HG03571 (cell line): ENCODE results near the gene CSF3R.

Experiments
- ATAC-seq: cut with Tn5 transposase; IDR thresholded peaks from one replicate; pipeline ENCODE4 v1.9.1; 2021; ENCODE audit not compliant: unreplicated experiment

Gene CSF3R

DNA sequence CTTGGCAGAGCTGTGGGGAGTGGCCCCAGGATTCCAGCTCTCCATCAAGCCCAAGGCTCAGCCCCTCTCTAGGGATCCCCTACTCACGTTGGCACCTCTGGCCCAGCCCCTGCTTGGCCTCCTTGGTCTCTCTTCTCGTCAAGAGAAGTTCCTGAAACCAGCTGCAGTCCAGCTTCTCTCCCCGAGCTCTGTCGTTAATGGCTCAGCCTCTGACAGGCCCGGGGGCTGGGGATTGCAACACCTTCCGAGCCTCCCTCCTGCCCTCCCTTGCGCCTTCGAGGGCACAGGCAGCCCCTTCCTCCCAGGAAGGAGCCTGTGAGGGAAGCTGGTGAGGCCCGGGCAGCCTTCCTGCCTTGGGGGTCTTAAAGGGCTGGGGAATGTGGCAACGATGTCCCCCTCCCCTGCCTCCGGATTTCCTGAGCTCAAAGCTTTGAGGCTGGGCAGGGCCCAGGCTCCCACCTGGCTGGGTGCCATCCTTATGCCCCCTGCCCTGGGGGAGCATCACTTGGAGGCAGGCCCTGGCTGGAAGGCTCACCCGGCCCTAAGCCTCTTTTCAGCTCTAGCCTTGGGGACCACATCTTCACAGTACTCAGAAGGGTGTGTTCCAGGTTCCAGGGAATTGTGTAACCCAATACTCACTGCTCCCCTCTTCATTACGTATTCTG is at the start of gene CSF3R:
TSS of gene CSF3R (minus strand) at position 190 of the 665 bp plus-strand sequence. CDS start 3,417 bp downstream, outside the sequence.
- ATAC-seq, result no peak

DNA sequence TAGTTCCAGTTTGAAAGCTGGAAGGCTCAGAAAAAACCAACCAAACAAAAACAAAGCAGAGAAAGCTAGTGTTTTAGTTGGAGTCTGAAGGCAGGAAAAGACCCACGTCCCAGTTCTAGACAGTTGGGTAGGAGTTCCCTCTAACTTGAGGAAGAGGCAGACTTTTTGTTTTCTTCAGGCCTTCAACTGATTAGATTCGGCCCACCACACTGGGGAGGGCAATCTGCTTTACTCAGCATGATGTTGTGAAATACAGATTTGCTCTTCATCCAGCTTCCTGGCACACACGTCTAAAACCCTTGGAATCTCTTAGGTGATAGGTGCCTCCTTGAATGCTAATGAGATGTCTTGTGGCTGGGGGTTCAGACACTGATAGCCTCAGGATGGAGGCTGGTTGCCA is 49.1 kb upstream of the CSF3R start:
- ATAC-seq, result no peak

DNA sequence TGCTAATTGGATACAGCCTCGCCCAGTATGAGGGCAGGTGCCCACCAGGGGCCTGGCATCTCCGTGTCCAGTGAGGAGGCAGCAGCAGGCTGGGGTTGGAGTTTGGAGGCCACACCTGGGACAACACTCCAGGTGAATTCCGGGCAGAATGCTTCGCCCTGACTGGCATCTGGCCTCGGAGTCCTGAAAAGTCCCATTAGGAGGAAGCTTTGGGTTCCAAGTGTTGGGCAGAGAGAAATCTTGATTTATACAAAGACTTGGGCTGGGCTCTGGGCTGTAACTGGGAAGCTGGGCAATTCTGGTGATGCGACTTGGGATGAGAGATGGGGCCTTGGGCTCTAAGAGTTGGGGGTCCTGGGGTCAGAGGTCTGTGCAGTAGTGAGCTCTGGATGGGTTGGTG is 48.1 kb upstream of the CSF3R start:
- no peak for ATAC-seq

DNA sequence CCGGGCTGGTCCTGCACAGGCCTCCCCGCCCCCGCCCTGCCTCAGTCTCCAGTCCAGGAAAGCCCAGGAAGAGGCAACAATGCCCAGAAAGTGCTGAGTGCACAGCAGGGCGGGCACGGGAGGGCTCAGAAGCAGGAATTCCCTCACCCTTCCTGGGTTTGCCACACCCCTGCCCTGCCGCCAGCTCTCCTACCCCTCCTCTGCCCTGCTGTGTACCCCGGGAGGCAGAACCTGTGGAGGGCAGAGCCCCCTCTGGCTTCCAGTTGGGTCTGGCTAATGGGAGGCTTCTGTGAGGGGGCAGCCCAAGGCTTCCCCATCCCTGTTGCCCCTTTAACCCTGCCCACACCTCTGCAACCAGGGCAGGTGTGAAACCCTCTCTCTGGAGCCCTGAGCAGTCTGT is 47.5 kb upstream of the CSF3R start:
- ATAC-seq, result no peak

DNA sequence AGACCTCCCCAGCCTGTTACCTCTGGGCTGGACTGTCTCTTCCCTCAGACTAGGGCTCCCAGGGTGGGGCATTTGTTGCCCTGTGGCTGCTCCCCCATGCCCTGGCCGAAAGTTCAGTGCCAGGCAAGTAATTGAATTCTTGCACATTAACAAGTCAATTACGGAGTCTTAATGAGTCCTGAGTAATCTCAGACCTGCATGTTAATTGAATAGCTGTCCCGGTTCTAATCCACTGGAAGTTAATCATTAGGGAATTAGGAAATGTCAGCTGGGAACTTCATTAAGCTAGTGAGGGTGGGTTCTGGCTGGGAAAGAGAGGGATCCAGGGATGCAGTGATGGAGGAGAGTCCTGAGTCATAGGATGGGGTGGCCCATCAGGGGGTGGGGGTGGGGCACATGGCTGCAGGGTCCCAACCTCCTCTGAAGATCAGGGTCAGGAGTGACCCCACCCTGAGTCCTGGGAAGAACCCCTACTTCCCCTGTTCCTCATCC is 47.1 kb upstream of the CSF3R start:
- no peak for ATAC-seq

DNA sequence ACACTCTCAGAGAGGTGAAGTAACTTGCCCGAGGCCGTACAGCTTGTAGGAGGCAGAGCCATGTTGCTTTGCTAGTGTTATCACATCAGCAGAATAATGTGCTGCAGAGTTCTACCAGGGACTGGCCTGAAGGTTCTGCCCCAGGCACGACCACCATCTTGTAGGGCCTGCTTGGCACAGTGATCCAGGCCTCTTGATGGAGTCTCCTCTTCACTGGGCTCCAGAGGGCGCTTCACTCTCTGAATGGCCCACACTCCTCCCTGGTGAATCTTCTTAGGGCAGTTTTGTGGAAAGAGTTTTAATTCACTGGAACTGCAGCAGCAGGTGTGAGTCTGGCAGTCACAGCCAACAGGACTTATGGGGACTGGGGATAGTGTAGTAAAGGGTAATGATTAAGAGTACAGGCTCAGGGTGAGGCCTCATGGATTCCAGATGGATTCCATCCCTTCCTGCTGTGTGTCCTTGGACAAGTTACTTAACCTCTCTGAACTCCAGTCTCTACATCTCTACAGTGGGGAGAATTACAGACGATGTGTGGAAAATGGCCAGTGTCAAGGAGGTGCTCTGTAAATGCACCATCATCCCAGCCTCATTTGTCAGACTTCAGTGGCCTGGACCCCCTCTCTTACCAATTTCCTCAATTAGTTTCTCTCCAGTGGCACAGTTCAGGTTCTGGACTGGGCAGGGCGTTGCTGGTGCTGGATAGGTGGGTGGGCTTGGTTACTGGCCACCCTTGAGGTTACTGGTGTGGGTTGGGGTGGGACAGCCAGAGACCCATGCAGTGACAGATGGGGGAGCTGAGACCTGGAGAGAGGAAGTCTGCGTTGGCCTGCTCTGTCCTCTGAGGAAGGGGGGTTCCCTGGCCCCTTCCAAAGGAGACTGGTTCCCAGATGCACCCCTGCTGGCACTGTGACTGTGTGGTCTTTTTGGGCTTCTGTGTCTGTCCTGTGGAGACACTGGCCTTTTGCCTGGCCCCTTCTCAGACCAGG is 45.9 kb upstream of the CSF3R start:
- ATAC-seq, result no peak

DNA sequence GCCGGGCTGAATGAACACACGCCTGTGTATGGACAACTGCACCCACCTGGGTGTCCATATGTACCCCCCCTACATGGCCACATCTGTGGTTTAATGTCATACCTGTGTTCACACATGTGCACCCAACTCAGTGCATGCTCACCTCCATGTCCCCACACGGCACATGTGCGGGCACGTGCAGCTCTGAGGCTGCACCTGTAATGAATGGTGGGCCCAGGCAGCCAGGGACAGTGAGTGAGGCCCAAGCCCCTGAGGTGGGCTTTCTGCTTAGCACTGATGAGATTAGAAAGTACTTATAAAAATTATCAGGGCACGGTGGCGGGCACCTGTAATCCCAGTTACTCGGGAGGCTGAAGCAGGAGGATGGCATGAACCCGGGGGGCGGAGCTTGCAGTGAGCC is 42.5 kb upstream of the CSF3R start:
- ATAC-seq, result no peak

DNA sequence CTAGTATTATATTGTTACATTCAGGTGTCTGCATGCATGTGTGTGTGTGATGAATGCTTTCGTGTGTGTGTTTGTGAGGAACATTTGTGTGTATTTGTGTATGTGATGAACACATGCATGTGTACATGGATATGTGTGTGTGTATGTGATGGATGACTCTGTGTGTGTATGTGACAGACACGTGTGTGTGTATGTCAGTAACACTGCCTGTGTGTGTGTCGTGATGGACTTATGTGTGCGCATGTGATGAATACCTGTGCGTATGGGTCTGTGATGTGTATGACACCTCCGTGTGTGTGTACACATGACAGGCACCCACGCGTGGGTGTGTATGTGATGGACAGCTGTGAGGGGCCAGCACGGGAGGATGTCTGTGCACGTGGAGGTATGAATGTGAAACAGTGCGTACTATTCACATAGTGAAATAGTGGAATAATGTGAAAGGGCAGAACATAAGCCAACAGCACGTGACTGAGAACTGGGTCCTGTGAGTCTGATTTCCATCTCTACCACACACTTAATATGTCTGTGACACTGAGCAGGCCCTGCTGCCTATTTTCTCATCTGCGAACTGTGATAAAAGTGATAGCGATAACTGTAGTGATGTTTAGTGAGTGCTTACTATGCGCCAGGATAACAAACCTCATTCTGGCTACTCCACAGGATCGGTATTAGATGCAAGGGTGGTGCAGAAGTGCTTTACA is 41.8 kb upstream of the CSF3R start:
- no peak for ATAC-seq

DNA sequence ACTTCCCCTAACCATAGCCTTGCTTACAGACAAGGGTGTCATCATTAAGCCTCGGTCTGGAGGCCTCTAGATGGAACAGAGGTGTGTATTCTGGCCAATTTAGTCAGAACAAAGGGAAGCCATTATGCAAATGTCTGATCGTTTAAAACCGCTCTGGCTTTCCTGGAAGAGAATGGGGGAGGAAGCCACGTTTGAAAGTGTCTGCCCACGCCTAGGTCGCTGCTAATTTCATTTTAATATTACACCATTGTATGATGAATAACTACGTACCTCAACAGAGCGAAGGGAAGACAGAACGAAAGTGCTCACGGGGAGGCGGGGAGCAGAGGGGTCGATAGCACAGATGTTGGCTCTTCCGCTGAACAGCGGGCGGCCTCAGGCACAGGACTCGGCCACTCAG is 41.1 kb upstream of the CSF3R start:
- ATAC-seq, result no peak

DNA sequence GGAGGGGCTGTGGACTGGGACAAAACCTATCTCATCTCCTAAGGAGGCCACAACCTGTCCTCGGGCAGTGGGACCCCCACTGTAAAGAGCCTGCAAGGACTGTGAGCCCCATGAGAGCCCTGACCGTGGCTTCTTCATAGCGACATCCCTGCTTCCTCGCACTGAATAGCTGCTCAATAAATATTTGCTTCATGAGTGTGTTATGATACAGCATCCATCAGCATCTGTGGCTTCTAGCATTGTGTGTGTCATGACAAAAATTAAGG is 40.5 kb upstream of the CSF3R start:
- no peak for ATAC-seq

DNA sequence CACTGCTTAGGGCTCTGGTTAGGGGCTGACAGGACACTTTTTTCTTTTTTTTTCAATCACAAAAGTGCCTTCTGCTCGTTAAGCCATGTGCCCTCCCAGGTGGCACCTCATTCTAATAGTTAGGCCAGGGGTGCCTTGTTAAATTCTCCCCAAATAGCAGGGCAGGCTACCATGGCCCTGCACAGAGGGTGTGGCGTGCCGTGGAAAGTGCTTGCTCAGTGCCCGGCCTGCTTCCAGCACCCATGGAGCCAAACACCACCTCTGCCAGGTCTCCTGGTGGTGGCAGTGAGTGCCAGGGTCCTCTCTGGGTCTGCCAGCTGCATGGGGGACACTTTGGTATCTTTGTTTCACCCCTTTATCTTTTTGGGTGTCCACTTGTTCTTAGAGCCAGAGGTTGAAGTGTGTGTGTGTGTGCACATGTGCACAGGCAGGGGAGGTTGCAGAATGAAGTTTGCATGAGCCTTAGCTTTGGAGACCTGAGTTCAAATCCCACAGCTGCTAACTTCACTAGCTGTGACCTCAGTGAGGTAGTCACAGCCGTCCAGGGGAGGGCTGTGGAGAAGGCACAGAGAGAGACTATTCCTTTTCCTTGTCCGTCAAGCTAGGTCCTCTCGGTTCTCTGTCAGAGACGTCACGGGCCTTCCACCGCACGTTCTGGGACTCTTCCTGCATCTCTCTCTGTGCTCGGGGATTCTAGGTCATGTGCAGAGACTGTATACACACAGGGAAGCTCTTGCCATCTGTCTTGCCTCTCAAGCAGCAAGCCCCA is 39.9 kb upstream of the CSF3R start:
- ATAC-seq, result no peak

DNA sequence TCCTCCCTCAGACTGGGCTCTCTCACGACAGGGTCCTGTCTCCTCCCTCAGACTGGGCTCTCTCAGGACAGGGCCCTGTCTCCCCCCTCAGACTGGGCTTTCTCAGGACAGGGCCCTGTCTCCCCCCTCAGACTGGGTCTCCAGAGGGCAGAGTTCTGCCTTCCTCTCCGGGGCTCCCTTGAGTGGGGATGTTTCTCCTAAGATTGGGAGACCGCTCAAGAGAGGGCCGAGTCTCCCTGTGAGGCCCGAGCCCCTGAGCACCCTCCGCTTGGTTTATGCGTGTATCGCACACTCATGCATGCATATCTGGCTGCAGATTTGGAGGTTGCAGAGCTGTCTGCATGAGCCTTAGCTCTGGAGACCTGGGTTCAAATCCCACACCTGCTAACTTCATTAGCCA is 39.3 kb upstream of the CSF3R start:
- ATAC-seq, result no peak

DNA sequence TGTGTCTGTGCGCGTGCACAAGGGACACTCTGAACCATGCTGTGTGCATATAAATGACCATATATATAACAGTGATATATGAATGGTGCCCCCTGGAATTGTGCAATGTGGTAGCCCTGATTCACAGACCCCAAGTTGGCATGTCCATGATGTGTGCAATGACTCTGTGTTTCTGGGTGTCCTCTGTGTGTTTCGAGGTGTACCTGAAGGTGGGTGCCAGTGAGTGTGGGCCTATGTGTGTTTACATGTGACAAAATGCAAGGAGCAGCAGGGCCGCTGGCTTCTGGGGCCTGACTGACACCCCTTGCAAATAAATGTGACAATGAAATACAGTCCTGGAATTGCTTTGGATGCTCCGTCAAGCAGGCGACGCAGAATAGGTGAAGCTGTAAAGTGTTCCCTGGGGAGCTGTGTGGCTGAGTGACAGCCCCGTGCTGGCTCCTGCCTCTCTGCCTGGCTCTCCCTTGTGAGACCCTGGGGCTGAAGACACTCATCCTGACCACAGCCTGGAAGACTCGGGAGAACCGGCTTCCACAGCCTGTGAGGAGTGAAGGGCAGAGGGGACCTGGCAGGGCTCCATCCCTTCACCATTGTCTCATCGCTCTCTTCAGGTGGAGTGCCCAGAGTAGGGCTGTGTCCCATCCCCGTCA is 38.2 kb upstream of the CSF3R start:
- ATAC-seq, result no peak

DNA sequence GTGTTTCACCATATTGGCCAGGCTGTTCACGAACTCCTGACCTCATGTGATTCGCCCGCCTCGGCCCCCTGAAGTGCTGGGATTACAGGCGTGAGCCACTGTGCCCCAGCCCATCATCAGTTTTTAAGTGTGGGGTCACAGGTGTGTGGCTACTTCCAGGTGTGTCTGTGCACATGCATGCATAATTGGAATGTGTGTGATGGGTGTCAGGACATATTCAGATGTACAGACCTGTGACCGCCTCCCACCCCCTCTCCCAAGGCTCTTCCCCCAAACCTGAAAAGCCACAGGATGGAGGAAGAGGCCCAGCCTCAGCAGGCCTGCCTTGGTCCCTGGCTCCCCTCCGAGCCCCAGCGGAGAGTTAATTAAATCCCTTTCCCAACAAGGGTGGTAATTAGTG is 37.3 kb upstream of the CSF3R start:
- no peak for ATAC-seq

DNA sequence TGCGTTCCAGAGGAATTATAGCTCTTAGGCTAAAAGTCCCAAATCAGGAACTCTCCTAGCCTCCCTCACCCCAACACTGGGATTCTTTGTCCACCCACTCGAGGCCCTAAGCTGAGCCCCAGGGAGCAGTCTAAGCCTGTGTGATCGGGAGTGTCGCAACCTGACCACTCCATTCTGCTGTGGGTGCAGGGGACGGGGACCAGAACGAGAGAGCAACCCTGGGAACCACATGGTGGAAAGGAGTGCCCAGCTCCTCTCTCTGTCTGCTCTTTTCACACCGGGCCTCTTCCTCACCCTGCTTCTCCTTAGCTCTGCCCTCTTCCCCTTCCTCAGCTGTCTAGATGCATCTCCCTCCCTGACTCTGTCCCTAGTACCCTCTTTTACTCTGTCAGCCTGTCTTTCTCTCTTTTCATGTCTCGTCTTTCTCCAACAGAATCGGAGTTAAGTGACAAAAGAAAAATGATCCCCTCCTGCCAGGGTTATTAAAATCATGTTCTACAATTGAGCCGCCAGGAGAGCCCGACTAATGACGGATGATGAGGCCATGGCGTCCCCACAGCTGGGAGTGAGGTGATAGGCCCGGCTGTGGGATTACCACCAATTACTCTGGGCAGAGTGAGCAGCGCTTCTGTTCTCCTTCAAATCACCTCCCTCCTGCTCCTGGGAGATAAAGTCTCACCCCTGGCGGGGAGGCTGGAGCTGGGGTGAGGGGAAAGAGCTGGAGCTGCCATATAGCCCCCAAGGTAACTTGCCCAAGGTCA is 34.5 kb upstream of the CSF3R start:
- no peak for ATAC-seq

DNA sequence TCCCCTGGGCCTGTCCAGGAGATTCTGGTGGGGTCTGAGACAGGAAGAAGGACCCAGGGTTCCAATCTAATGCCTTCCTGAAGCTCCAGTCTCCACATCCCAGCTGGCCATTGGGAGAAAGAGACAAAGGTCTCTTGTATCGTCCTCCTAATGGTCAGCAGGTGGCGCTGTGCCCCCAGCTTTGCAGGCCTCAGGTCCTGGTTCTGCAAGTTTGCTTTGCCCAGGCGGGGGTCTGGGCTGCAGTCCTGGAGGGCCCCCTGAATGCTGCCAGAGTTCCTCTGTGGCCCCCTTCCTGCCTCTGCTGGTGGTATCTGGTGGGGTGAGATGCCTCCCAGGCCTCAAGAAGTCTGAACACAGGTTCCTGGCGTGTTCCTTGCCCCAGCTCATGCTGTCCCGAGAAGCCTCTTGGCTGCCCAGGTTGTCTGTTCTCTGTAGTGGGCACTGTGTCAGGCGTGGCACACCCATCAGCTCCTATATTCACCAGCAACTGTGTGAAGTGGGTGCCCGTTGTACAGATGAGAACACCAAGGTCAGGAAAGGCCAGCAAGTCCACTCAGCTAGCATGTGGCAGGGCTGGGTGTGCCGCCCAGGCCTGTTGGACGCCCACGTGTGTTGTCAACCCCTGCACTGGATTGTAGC is 33.8 kb upstream of the CSF3R start:
- no peak for ATAC-seq

DNA sequence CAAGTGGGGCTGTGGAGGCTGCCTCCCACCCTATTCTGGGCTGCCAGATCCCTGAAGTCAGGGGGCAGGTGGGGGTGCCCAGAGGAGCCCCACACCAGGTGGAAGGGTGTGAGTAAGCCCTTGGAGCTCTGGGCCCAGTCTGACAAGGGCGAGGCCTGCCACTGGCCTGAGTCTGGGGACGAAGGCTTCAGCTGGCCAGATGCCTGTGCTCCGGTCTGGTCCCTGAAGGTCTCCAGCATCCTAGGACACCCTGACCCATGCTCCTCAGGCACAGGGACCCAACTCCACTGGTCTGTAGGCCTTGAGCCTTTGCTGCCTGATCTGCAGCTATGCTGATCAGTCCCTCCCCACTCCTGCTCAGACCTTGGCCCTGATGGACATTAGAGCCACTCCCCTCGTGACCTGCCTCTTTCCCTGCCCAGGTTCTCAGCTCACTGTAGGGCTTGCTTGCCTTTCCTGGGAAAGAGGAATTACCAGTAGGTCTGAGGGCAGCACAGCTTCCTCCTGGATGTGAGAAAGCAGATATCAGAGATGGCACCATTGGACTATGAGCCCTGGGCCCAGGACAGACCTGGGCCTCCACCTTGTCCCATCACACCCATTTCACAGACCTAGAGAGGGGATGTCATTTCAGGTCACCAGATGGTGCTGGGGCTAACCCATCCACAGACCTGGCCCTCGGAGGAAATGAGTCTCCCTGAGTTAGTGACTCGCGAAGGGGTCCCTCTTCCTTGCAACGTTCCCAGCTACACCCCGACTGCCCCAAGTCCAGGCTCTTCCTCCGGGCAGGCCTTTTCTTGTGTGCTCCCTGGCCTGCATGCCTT is 32.8 kb upstream of the CSF3R start:
- ATAC-seq, result no peak

DNA sequence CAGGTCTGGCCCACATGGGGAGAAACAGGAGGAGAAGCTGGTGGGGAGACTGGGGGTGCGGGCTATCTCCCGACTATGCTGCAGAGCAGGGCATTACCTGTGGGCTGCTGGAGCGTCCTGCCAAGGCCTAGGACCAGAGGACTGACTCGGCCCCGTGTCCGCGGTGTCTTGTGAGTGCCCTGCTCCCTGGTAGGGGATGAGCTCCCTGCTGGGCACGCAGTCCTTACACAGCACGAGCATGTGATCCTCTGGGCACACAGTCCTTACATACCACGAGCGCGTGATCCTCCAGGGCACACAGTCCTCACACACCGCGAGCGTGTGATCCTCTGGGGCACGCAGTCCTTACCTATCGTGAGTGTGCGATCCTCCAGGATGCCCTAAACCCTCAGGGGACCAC is 31.8 kb upstream of the CSF3R start:
- ATAC-seq, result no peak
